Measurements from ENCODE around the gene NEURL1.

DNA sequence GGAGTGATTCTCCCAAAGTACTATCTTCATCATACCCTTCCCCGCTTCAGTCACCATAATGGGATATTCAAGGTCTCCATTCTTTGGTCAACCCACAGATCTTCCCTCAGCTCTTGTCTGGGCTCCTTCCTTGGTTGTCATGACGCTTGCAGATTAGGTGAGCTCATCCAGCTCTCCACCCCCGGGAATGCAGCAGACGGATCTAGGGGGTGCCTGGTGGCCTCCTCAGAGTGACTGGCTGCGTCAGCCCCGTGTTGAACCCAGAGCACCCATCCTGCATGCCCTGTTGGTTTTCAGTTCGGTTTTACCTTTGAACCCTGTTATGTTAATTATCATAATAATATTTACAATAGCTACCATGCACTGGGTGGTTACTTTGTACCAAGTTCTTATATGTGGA lies 6.4 kb downstream of the NEURL1 start:
- TF ChIP-seq POLR2A (IDR thresholded peaks at IDR 0.05) (no peak), CTCF (IDR thresholded peaks at IDR 0.05 in 4 of 5, conservative IDR thresholded peaks at IDR 0.05 in 1 of 5) (no peak)
